HG02981 (cell line): ENCODE results near the gene MASP2.
"Not testable (repeated sequence)": the region's sequence is repeated elsewhere in the genome, so short reads cannot be mapped to it uniquely, and the experiment has no call there.

ENCODE experiments used
- ATAC-seq: cut with Tn5 transposase; IDR thresholded peaks from one replicate; pipeline ENCODE4 v1.9.1; 2021; ENCODE audit warnings: mild to moderate bottlenecking, moderate library complexity; ENCODE audit not compliant: unreplicated experiment

The MASP2 gene

GRCh38 chr1:10992004-10992403 lies 55.0 kb downstream of the MASP2 start:
- not testable (repeated sequence) for ATAC-seq

DNA sequence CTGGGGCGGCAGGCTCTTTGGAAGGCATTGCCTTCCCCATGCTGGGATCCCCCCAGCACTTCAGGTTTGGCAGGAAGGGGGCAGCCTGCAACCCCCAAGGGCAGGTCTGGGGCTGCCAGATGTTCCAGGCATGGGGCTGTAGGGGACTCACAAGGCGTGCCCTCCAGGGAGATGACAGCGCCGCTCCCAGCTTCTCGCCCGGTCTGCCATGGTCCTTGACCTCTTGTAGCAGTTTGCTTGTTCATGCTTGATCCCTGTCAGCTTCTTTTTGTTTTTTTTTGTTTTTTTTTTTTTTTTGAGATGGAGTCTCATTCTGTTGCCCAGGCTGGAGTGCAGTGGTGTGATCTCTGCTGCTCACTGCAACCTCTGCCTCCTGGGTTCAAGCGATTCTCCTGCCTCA lies 56.2 kb downstream of the MASP2 start:
- no peak for ATAC-seq

DNA sequence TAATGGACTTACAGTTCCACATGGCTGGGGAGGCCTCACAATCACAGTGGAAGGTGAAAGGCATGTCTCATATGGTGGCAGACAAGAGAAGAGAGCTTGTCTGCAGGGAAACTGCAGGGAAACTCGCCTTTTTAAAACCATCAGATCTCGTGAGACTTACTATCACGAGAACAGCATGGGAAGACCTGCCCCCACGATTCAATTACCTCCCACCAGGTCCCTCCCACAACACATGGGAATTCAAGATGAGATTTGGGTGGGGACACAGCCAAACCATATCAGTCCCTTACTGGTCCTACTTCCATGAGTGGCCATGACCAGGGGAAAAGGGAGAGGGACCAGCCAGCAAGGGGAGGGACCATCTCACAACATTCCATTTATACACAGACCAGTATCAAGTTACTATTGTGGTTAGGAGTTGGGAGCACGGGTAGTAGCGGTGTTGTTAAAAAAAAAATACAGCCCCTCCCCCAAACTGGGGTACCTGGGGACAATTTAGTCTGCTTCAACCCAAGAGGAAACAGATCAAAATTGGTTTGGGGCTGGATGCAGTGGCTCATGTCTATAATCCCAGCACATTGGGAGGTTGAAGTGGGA lies 57.0 kb downstream of the MASP2 start:
- not testable (repeated sequence) for ATAC-seq

GRCh38 chr1:10989095-10989494 lies 57.9 kb downstream of the MASP2 start:
- no peak for ATAC-seq

DNA sequence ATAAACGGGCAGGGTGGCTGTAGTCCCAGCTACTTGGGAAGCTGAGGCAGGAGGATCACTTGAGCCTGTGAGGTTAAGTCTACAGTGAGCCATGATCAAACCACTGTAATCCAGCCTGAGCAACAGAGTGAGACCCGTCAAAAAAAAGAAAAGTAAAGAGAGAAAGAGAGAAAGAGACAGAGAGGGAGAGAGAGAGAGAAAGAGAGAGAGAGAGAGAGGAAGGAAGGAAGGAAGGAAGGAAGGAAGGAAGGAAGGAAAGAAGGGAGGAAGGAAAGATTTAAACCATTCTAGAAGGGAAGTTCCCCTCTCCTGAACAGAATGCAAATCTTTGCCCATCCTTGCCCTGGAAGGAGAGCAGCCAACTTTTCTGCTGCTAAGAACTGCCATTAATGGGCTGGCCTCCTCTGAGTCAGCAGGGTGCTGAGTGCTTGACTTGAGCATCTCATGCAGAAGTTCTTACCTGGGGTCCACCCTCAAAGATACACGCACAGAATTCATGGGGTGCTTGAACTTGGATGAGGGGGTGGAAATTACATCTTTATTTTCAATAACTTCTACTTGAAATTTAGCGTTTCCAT lies 59.1 kb downstream of the MASP2 start:
- ATAC-seq: no peak

GRCh38 chr1:10986525-10986890 lies 60.5 kb downstream of the MASP2 start:
- ATAC-seq: no peak

GRCh38 chr1:10980841-10981727 lies 66.0 kb downstream of the MASP2 start:
- no peak for ATAC-seq

GRCh38 chr1:10980094-10980577 lies 66.9 kb downstream of the MASP2 start:
- ATAC-seq: no peak

DNA sequence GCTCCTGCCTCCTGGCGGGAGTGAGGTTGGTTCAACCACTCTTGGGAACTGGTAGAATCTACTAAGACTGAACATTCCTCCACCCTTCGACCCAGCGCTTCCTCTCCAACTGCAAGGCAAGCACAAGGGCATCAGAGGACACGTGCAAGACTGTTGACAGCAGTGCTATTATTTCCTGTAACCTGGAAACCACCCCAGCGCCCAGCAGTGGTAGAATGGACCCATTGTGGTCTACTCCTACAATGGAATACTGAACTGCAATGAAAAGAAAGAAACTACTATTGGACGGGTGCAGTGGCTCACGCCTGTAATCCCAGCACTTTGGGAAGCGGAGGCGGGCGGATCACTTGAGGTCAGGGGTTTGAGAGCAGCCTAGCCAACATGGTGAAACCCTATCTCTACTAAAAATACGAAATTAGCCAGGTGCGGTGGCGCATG lies 67.5 kb downstream of the MASP2 start:
- ATAC-seq: no peak

GRCh38 chr1:10978719-10979118 lies 68.3 kb downstream of the MASP2 start:
- no peak for ATAC-seq
